ENCODE data around the gene INSL3.
"Not testable (repeated sequence)": the region's sequence is repeated elsewhere in the genome, so short reads cannot be mapped to it uniquely, and the experiment has no call there.

Gene INSL3

GRCh38 chr19:17784201-17785008 is 36.9 kb downstream of the INSL3 start:
- DNase-seq (ENCODE audit: low read depth in 2 of 2): peak; percentile 52 to 74

- not testable (repeated sequence) for DNase-seq (ENCODE audit: low read depth in 2 of 2)
These were observed 37.6 kb downstream of the INSL3 start for GRCh38 chr19:17783721-17784120.

GRCh38 chr19:17780781-17781180 is 40.5 kb downstream of the INSL3 start:
- no peak for DNase-seq (ENCODE audit: low read depth in 2 of 2)

- DNase-seq (ENCODE audit: low read depth in 2 of 2): no peak
These were observed 42.1 kb downstream of the INSL3 start for GRCh38 chr19:17778968-17779929.

- DNase-seq (ENCODE audit: low read depth in 2 of 2): peak; percentile 17 to 62
These were observed 42.9 kb downstream of the INSL3 start for GRCh38 chr19:17778251-17778967.

GRCh38 chr19:17777840-17778239 is 43.5 kb downstream of the INSL3 start:
- not testable (repeated sequence) for DNase-seq (ENCODE audit: low read depth in 2 of 2)

GRCh38 chr19:17775991-17776803 is 45.1 kb downstream of the INSL3 start:
- DNase-seq (ENCODE audit: low read depth in 2 of 2): no peak

- DNase-seq (ENCODE audit: low read depth in 2 of 2): peak in 1 of 2 experiments; percentile 44
These were observed 45.9 kb downstream of the INSL3 start for GRCh38 chr19:17775245-17775927.

GRCh38 chr19:17772172-17772571 is 49.1 kb downstream of the INSL3 start:
- DNase-seq (ENCODE audit: low read depth in 2 of 2): no peak

GRCh38 chr19:17770613-17771012 is 50.7 kb downstream of the INSL3 start:
- DNase-seq (ENCODE audit: low read depth in 2 of 2): no peak

GRCh38 chr19:17767559-17767958 is 53.8 kb downstream of the INSL3 start:
- no peak for DNase-seq (ENCODE audit: low read depth in 2 of 2)

GRCh38 chr19:17766543-17767131 is 54.7 kb downstream of the INSL3 start:
- DNase-seq (ENCODE audit: low read depth in 2 of 2): no peak

All from stimulated activated CD4-positive, alpha-beta T cell treated with anti-CD3 and anti-CD28 coated beads, Interleukin-12 subunit alpha, Interleukin-12 subunit beta, amount 100 ng/mL, for 24 hours (primary cell).